Stimulated activated CD8-positive, alpha-beta memory T cell treated with anti-CD3 and anti-CD28 coated beads, Interleukin-7, amount 100 ng/mL, for 24 hours (primary cell): ENCODE measurements around the gene SEC61A1.

Source experiments
- DNase-seq: peaks from one replicate; pipeline ENCODE4 v3.0.0-alpha.2; 2020; ENCODE audit warnings: low read depth

SEC61A1 gene

GRCh38 chr3:128060473-128061381 is 8.5 kb downstream of the SEC61A1 start:
- no peak for DNase-seq

DNA sequence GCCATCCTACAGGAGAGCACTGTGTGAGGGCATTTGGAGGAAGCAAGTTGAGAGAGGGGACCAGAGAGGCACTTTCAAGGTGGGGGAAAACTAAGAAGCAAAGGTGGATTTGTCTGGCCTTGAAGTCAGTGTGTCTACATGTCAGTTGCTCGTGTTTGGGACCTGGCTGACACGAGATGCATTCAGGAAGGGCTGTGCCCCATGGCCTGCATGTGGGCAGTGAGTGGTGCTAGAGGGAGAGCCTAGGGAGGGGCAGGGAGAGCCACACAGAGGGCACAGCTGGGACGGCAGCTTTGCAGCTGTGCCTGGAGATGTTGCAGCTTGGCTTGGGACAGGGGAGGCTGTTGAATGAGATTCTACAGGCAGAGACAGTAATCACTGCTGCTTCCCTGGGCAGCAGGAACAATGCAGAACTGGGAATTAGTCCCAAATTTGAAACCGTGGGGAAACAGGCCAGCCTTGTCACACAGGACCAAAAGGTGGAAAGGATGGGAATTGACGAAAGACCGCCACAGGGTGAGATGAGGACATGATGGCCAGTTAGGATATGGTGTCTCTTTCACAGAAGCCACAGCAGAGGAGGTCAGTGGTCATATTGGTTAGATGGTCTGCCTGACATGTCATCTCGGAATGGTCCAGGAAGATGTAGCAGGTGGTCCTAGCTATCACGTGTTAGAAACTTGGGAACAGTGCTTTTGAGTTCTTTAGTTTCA is 10.0 kb downstream of the SEC61A1 start:
- no peak for DNase-seq

- no peak for DNase-seq
Observed at GRCh38 chr3:128063865-128064264, 11.6 kb downstream of the SEC61A1 start.

DNA sequence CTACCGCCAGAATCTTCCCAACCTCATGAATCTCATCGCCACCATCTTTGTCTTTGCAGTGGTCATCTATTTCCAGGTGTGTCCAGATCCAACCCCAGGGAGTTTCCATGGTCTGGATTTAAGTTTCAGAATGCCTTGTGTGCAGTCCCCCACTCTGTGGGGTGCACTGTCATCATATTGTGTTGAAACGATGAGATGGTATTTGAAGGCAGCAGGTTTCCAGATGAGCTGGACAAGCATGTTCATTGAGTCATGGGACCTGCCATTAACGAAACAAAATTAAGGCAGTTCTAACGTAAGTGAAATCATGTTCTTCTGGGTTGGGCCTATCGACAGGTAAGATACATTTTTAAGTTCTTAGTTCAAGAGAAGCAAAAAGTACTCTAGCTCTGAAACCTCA is 12.7 kb downstream of the SEC61A1 start:
- no peak for DNase-seq

GRCh38 chr3:128066114-128066513 is 13.9 kb downstream of the SEC61A1 start:
- DNase-seq = no peak

GRCh38 chr3:128066676-128067075 is 14.4 kb downstream of the SEC61A1 start:
- no peak for DNase-seq

GRCh38 chr3:128067489-128067888 is 15.3 kb downstream of the SEC61A1 start:
- no peak for DNase-seq

GRCh38 chr3:128068156-128068620 is 16.0 kb downstream of the SEC61A1 start:
- no peak for DNase-seq

GRCh38 chr3:128069271-128069670 is 17.0 kb downstream of the SEC61A1 start:
- DNase-seq = no peak

GRCh38 chr3:128070898-128071591 is 18.8 kb downstream of the SEC61A1 start:
- no peak for DNase-seq

- no peak for DNase-seq
Observed at GRCh38 chr3:128071771-128072453, 19.7 kb downstream of the SEC61A1 start.

DNA sequence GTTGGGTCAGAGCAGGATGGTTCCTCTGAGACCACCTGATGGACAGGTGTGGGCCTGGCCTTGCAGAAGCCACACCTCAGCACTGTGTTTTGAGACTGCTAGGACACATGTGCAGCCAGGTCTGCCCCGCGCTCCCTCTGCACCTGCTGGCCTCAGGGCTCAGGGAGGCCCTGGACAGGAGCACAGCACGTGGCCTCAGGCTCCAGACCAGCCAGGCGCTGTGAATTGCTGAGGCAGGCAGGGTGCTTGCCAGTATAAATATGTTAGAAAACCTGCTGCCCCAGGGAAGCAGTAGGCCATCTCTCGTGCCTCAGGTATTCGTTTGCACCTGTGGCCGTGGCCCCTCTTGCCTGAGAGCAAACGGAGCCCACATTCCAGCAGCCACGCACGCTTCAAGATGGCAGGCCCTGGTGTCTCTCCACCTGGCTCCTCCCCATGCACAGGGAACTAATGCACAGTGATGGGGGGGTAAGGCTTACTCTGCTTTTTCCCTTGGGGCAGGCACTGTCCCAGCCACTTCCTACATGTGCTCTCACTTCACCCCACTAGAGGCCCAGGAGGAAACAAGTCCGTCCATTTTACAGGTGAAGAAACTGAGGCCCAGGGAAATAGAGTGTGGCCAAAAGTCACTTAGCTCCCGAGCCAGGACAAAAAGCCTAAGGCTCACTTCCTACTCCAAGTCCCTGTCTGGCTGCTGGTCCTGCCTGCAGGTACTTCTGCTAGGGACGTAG is 20.4 kb downstream of the SEC61A1 start:
- DNase-seq = no peak

DNA sequence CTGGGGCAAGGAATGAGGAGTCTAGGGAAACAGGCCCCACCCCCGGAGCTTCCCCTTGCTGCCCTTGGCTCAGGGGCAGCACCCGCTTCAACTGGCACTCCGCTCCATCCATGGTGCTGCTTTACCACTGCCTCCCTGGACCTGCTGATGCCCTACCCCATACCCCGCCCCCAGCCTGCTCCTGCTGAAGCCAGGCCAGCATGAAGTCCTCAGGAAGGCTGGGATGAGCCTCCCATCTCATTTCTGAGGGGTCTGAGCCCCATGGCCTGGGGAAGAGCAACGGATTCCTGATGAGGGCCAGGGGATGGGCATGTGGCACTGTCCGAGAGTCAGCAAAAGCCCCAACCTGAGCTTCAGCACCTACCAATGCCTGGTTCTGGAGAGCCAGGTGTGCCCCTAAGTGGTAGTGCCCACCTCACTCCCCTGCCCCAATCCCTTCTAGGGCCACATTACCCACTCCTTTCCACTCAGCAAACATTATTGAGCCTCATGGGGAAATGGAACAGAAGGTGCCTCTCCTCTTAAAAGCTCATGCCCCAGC is 21.0 kb downstream of the SEC61A1 start:
- DNase-seq = no peak

DNA sequence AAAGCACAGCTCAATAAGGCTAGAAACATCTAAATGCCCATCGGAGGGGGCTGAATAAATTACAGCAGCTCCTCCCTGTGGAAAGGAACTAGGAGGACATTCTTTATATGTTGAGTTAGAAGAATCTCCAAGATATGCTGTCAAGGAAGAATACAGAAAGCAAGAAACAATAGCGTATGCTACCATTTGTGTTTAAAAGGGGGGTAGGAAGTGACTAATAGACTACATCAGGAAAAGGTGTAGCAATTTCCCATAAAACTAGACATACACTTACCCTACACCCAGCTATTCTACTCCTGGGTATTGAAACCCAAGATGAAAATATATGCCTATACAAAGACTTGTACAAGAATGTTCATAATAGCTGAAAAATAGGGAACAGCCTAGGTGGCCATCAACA is 21.6 kb downstream of the SEC61A1 start:
- DNase-seq = no peak

DNA sequence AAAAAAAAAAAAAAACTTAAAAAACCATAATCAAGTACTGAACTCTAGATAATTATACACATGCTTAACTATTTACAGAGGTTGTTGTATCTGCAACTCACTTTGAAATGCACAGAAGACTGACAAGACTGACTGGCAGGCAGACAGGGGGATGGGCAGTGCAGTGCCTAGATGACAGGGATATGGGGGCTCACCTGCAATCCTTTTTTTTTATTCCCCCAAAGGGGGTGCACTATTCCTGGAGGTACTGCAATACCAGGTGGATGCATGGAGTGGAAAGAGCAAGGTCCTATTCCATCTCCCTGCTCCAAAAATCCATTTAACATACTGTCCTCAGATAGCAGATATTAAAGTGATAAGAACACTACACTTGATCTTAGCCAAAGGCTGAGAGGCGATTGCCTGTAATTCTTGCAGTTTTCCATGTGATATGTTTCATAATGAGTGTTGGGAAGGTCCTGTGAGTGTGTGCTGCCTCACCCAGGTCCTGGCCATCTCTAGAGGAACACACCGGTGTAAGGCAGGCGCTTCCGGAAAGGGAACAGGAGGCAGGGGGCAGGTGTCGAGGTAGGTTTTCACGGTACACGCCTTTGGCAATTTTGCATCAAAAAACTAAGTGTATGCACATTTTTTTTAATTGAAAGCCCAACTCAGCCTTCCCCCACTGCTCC is 22.7 kb downstream of the SEC61A1 start:
- no peak for DNase-seq

- peak; percentile 65 for DNase-seq
Observed at GRCh38 chr3:128075522-128076482, 23.6 kb downstream of the SEC61A1 start.

GRCh38 chr3:128076483-128077201 is 24.4 kb downstream of the SEC61A1 start:
- no peak for DNase-seq

GRCh38 chr3:128077202-128077624 is 25.0 kb downstream of the SEC61A1 start:
- DNase-seq = no peak

- no peak for DNase-seq
Observed at GRCh38 chr3:128077665-128078064, 25.4 kb downstream of the SEC61A1 start.
